Measurements from ENCODE around the gene BNC2. TPM values are rescaled to one million over a fixed set of nuclear protein-coding genes. Genes with fewer than 3 reads are reported as not detected.

BNC2 gene
- total and polyA plus RNA-seq, 2 experiments from 2014 or later, result 19.3 to 20.7 TPM

- Histone ChIP-seq H4K20me1 (ENCODE audit: insufficient read depth, poor library complexity, severe bottlenecking) (no peaks in the 10 kb centered on the region), H3K4me2 (no peak overlapping the region), H3K4me3 (no peak overlapping the region), H3K9me2 (replicated peaks; ENCODE audit: insufficient read depth) (no peaks in the 10 kb centered on the region), H3K27me3 (no peaks in the 10 kb centered on the region), H3K4me1 (ENCODE audit: insufficient read depth) (no peaks in the 10 kb centered on the region), H3K36me3 (replicated peaks; ENCODE audit: insufficient read depth, low read depth) (no peaks in the 10 kb centered on the region), H3K27ac (no peak overlapping the region), H3K79me2 (peaks cover 7% of the 10 kb centered on the region), H3K9me3 (ENCODE audit: low read depth) (no peaks in the 10 kb centered on the region), H2AFZ (no peak overlapping the region)
- TF ChIP-seq EZH2phosphoT487 (IDR thresholded peaks at IDR 0.05; ENCODE audit: low read depth, severe bottlenecking, unreplicated experiment), result no peak
- TF ChIP-seq, protein P1, sequence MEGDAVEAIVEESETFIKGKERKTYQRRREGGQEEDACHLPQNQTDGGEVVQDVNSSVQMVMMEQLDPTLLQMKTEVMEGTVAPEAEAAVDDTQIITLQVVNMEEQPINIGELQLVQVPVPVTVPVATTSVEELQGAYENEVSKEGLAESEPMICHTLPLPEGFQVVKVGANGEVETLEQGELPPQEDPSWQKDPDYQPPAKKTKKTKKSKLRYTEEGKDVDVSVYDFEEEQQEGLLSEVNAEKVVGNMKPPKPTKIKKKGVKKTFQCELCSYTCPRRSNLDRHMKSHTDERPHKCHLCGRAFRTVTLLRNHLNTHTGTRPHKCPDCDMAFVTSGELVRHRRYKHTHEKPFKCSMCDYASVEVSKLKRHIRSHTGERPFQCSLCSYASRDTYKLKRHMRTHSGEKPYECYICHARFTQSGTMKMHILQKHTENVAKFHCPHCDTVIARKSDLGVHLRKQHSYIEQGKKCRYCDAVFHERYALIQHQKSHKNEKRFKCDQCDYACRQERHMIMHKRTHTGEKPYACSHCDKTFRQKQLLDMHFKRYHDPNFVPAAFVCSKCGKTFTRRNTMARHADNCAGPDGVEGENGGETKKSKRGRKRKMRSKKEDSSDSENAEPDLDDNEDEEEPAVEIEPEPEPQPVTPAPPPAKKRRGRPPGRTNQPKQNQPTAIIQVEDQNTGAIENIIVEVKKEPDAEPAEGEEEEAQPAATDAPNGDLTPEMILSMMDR (IDR thresholded peaks at IDR 0.05; ENCODE audit: poor library complexity), result no peak
- no peak for TF ChIP-seq EZH2 (IDR thresholded peaks at IDR 0.05; ENCODE audit: borderline replicate concordance)
- DNase-seq (ENCODE audit: low spot score), result no peak
- WGBS (ENCODE audit: low lambda C conversion rate, missing lambda C conversion rate), result 89% methylated on average over 2 of the region's 2 CpGs
Measured at GRCh38 chr9:16664211-16664610, 206.3 kb downstream of the BNC2 start.

GRCh38 chr9:16661816-16662215 lies 208.7 kb downstream of the BNC2 start:
- no peak overlapping the region for H3K27ac ChIP-seq
- 89% methylated on average over 1 of the region's 1 CpG for WGBS (ENCODE audit: low lambda C conversion rate, missing lambda C conversion rate)
- no peaks in the 10 kb centered on the region for H3K79me2 ChIP-seq
- DNase-seq (ENCODE audit: low spot score), result no peak
- no peak overlapping the region for H3K4me3 ChIP-seq
- H3K9me3 ChIP-seq (ENCODE audit: low read depth), result no peaks in the 10 kb centered on the region
- no peaks in the 10 kb centered on the region for H4K20me1 ChIP-seq (ENCODE audit: insufficient read depth, poor library complexity, severe bottlenecking)
- no peak for TF ChIP-seq EZH2 (IDR thresholded peaks at IDR 0.05; ENCODE audit: borderline replicate concordance)
- no peak for TF ChIP-seq EZH2phosphoT487 (IDR thresholded peaks at IDR 0.05; ENCODE audit: low read depth, severe bottlenecking, unreplicated experiment)
- TF ChIP-seq, protein P1 (IDR thresholded peaks at IDR 0.05; ENCODE audit: poor library complexity), result no peak
- no peaks in the 10 kb centered on the region for H3K4me1 ChIP-seq (ENCODE audit: insufficient read depth)
- H3K27me3 ChIP-seq, result no peaks in the 10 kb centered on the region
- H3K36me3 ChIP-seq (replicated peaks; ENCODE audit: insufficient read depth, low read depth), result no peaks in the 10 kb centered on the region
- H2AFZ ChIP-seq, result no peak overlapping the region
- H3K9me2 ChIP-seq (replicated peaks; ENCODE audit: insufficient read depth), result no peaks in the 10 kb centered on the region
- no peak overlapping the region for H3K4me2 ChIP-seq

DNA sequence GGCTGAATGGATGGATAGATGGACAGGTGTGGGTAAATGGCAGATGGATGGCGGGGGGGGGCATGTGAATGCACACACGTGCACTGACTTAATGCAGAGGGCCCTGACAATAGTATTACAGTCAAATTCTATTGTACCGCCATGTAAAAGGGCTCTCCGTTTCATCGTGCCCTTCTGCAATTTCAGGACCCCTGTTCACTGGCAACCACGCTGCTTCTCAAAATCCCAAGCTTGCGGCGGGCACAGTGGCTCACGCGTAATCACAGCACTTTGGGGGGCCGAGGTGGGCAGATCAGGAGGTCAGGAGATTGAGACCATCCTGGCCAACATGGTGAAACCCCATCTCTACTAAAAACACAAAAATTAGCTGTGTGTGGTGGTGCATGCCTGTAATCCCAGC lies 211.4 kb downstream of the BNC2 start:
- 83% methylated on average over 11 of the region's 11 CpGs for WGBS (ENCODE audit: low lambda C conversion rate, missing lambda C conversion rate)
- no peak overlapping the region for H2AFZ ChIP-seq

More for the DNA sequence above, 211.4 kb downstream of the BNC2 start:
- no peaks in the 10 kb centered on the region for H3K27me3 ChIP-seq
- H3K27ac ChIP-seq, result no peak overlapping the region
- no peaks in the 10 kb centered on the region for H3K36me3 ChIP-seq (replicated peaks; ENCODE audit: insufficient read depth, low read depth)
- peaks cover 8% of the 10 kb centered on the region for H3K79me2 ChIP-seq
- no peak overlapping the region for H3K4me3 ChIP-seq
- H4K20me1 ChIP-seq (ENCODE audit: insufficient read depth, poor library complexity, severe bottlenecking), result no peaks in the 10 kb centered on the region
- no peak overlapping the region for H3K4me2 ChIP-seq
- H3K9me2 ChIP-seq (replicated peaks; ENCODE audit: insufficient read depth), result no peaks in the 10 kb centered on the region
- TF ChIP-seq EZH2phosphoT487 (IDR thresholded peaks at IDR 0.05; ENCODE audit: low read depth, severe bottlenecking, unreplicated experiment), result no peak
- TF ChIP-seq EZH2 (IDR thresholded peaks at IDR 0.05; ENCODE audit: borderline replicate concordance), result no peak
- TF ChIP-seq, protein P1 (IDR thresholded peaks at IDR 0.05; ENCODE audit: poor library complexity), result no peak
- H3K9me3 ChIP-seq (ENCODE audit: low read depth), result no peaks in the 10 kb centered on the region
- H3K4me1 ChIP-seq (ENCODE audit: insufficient read depth), result peaks cover 8% of the 10 kb centered on the region
- DNase-seq (ENCODE audit: low spot score), result no peak
